SU-DHL-6 (cell line): ENCODE results near the gene CLIC6.

Experiments used
- H2AFZ ChIP-seq: fragments of 200-600 bp; sonication (generic); 2 replicates; pipeline ENCODE4 v1.6.1; 2014; ENCODE audit warnings: low read depth, mild to moderate bottlenecking, moderate library complexity, mixed read lengths, antibody characterized with exemption, low read length; ENCODE audit not compliant: severe bottlenecking
- H3F3A ChIP-seq: fragments of 200-600 bp; shearing (Covaris generic); 2 replicates; pipeline ENCODE4 v1.6.0; 2016; ENCODE audit warnings: antibody characterized with exemption, mild to moderate bottlenecking; ENCODE audit not compliant: insufficient read depth
- H3K27ac ChIP-seq: fragments of 200-600 bp; sonication (generic); 2 replicates; pipeline ENCODE4 v1.5.1; 2016; ENCODE audit warnings: low read depth, mild to moderate bottlenecking, low read length, moderate library complexity, mixed read lengths
- H3K27me3 ChIP-seq: fragments of 200-600 bp; sonication (generic), shearing (Covaris generic); 2 replicates; pipeline ENCODE4 v1.6.0; 2014; ENCODE audit warnings: mild to moderate bottlenecking, low read length
- H3K36me3 ChIP-seq: fragments of 200-600 bp; sonication (generic); 2 replicates; pipeline ENCODE4 v1.6.1; 2014; ENCODE audit warnings: mild to moderate bottlenecking, low read length, mixed read lengths
- H3K4me2 ChIP-seq: fragments of 300-600, 200-600 bp; shearing (Covaris generic), sonication (generic); 2 replicates; pipeline ENCODE4 v1.6.0; 2014; ENCODE audit warnings: low read length, low read depth, mild to moderate bottlenecking; ENCODE audit not compliant: poor library complexity, severe bottlenecking
- H3K4me3 ChIP-seq: fragments of 200-600 bp; sonication (generic); 2 replicates; pipeline ENCODE4 v1.5.1; 2014; ENCODE audit warnings: antibody characterized with exemption, low read length, mild to moderate bottlenecking, mixed read lengths; ENCODE audit not compliant: insufficient read depth, poor library complexity, severe bottlenecking
- H3K79me2 ChIP-seq: fragments of 200-600 bp; sonication (generic); 2 replicates; pipeline ENCODE4 v1.6.1; 2014; ENCODE audit warnings: mild to moderate bottlenecking, low read length, moderate library complexity; ENCODE audit not compliant: insufficient read depth
- H3K9ac ChIP-seq: fragments of 200-600 bp; sonication (generic); 2 replicates; pipeline ENCODE4 v1.7.0; 2014; ENCODE audit warnings: mild to moderate bottlenecking, low read length
- H3K9me2 ChIP-seq: fragments of 200-600 bp; sonication (generic); replicated peaks from 2 replicates; pipeline ENCODE4 v1.6.1; 2014; ENCODE audit warnings: low read length; ENCODE audit not compliant: insufficient read depth
- H3K9me3 ChIP-seq: fragments of 200-600 bp; sonication (generic); 2 replicates; pipeline ENCODE4 v1.6.1; 2014; ENCODE audit warnings: low read length, mixed read lengths; ENCODE audit not compliant: insufficient read depth
- H4K20me1 ChIP-seq: fragments of 200-600 bp; sonication (generic); 2 replicates; pipeline ENCODE4 v1.6.1; 2014; ENCODE audit warnings: low read depth, mild to moderate bottlenecking, antibody characterized with exemption, low read length, moderate library complexity, mixed read lengths
- EZH2phosphoT487 ChIP-seq: fragments of 200-600 bp; sonication (generic), shearing (Covaris generic); conservative IDR thresholded peaks from 2 replicates; pipeline ENCODE4 v1.6.1; 2018; ENCODE audit warnings: mild to moderate bottlenecking, antibody characterized with exemption, low read length, moderate library complexity, mixed read lengths
- TF ChIP-seq, protein P1 (sequence below): fragments of 200-600 bp; sonication (generic); IDR thresholded peaks from one replicate; pipeline ENCODE4 v1.5.1; 2017; ENCODE audit warnings: antibody characterized with exemption, mild to moderate bottlenecking, low read length, moderate library complexity; ENCODE audit not compliant: insufficient read depth, poor library complexity, severe bottlenecking

The CLIC6 gene

DNA sequence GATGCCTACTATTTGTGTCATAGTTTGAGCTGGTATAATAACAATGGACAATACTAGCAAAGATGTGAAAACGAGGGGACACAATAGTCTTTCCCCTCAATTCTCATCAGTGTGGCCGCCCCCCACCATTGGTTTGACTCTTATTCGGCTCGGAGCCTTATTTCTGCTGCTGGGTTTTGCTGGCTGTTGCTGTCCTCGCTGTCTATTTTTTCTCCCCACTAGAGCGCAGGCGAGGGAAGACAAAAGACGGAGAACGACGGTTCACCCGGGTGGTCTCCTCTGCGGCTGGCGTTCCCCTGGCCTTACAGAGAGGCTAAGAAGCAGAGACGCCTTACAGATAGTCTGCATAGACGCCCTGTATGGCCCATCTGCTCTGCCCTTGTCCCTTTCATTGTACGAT, 19.4 kb downstream of the CLIC6 start:
- H3K9ac ChIP-seq, result no peak overlapping the region
- no peaks in the 10 kb centered on the region for H4K20me1 ChIP-seq
- H3K4me2 ChIP-seq, result no peak overlapping the region
- H3K9me2 ChIP-seq, result no peaks in the 10 kb centered on the region
- H3K4me3 ChIP-seq, result no peak overlapping the region
- H3F3A ChIP-seq, result no peaks in the 10 kb centered on the region
- TF ChIP-seq, protein P1, sequence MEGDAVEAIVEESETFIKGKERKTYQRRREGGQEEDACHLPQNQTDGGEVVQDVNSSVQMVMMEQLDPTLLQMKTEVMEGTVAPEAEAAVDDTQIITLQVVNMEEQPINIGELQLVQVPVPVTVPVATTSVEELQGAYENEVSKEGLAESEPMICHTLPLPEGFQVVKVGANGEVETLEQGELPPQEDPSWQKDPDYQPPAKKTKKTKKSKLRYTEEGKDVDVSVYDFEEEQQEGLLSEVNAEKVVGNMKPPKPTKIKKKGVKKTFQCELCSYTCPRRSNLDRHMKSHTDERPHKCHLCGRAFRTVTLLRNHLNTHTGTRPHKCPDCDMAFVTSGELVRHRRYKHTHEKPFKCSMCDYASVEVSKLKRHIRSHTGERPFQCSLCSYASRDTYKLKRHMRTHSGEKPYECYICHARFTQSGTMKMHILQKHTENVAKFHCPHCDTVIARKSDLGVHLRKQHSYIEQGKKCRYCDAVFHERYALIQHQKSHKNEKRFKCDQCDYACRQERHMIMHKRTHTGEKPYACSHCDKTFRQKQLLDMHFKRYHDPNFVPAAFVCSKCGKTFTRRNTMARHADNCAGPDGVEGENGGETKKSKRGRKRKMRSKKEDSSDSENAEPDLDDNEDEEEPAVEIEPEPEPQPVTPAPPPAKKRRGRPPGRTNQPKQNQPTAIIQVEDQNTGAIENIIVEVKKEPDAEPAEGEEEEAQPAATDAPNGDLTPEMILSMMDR, result no peak
- no peak for TF ChIP-seq EZH2phosphoT487
- no peak overlapping the region for H2AFZ ChIP-seq
- H3K27ac ChIP-seq, result no peak overlapping the region
- H3K36me3 ChIP-seq, result no peaks in the 10 kb centered on the region
- 0 out of 2 replicates have a peak, but pooled peaks cover 3% of the 10 kb centered on the region for H3K27me3 ChIP-seq
- no peaks in the 10 kb centered on the region for H3K9me3 ChIP-seq
- no peaks in the 10 kb centered on the region for H3K79me2 ChIP-seq

DNA sequence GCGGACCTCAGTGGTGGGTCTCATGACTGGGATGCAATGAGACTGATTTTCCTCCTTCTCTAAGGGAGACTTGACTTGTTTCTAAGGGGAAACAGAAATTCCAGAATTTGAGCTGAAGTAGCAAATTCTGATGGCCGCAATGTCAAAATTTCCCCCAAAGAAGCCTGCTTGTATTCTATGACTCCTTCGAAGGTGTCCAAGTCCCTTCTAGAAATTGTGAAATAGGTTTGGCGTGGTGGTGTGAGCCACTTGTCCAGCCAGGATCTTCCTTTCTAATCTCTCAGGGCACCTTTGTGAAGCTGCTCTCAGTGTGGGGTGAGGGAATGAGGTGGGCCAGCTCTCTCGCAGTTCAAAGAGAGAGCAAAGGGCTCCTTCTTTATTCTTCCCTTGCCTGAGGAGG, 19.9 kb downstream of the CLIC6 start:
- Histone ChIP-seq H3F3A (no peaks in the 10 kb centered on the region), H2AFZ (no peak overlapping the region), H3K4me3 (no peak overlapping the region), H3K9me3 (no peaks in the 10 kb centered on the region), H4K20me1 (no peaks in the 10 kb centered on the region), H3K27me3 (0 out of 2 replicates have a peak, but pooled peaks cover 3% of the 10 kb centered on the region), H3K4me2 (no peak overlapping the region), H3K9ac (no peak overlapping the region), H3K79me2 (no peaks in the 10 kb centered on the region), H3K27ac (no peak overlapping the region), H3K9me2 (no peaks in the 10 kb centered on the region), H3K36me3 (no peaks in the 10 kb centered on the region)
- TF ChIP-seq, protein P1, result no peak
- no peak for TF ChIP-seq EZH2phosphoT487

DNA sequence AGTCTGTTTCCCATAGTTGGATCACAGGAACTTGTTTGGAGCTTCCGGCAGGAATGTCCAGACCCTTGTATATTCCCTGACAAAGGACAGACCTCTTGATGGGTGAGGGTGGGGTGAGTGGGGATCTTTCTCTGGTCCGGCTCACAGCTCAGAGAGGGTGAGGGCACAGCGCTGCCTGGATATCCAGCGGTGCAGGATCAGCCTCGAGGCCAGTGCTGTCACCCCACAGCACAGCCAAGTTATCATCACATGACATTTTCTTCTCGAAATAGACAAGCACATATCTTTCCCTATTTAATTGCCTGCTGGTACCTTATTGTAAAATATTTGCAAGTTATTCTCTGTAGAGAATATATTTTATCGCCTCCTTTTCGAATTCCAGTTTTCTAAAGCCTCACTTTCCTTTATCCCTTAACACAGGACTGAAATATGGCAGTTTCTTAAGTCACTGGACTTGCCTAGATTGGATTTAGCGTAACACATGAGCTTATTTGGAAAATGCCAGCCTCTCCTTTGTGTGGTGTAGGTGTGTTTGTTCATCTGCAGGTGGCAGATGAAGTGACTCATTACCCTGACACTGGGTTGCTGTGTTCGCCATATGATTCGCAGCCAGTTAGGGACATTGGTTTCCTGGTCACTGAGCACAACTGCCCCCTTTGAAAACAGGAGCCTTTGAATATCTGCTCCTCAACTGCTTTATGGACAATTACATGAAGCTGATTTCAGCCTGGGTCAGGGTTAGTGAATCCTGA, 21.4 kb downstream of the CLIC6 start:
- TF ChIP-seq, protein P1, result no peak
- no peak for TF ChIP-seq EZH2phosphoT487
- Histone ChIP-seq H3K9me2 (no peaks in the 10 kb centered on the region), H3K36me3 (no peaks in the 10 kb centered on the region), H3K79me2 (no peaks in the 10 kb centered on the region), H3K27ac (no peak overlapping the region), H3K9ac (no peak overlapping the region), H3K9me3 (no peaks in the 10 kb centered on the region), H3K4me2 (no peak overlapping the region), H3K27me3 (0 out of 2 replicates have a peak, but pooled peaks cover 3% of the 10 kb centered on the region), H3K4me3 (no peak overlapping the region), H3F3A (no peaks in the 10 kb centered on the region), H4K20me1 (no peaks in the 10 kb centered on the region), H2AFZ (no peak overlapping the region)
